Neural progenitor cell (in vitro differentiated cells): ENCODE data around the gene TPST2. TPM values are rescaled to one million over a fixed set of nuclear protein-coding genes. Genes with fewer than 3 reads are reported as not detected.

Source experiments
- DNase-seq: peaks from one replicate; pipeline ENCODE4 v3.0.0-alpha.2; 2016; ENCODE audit warnings: low spot score
- H2AFZ ChIP-seq: fragments of 200-600 bp; sonication (generic); replicated peaks from 2 replicates; pipeline ENCODE4 v1.6.1; 2016; ENCODE audit warnings: antibody characterized with exemption
- H3F3A ChIP-seq: fragments of 200-600 bp; sonication (generic); 2 replicates; pipeline ENCODE4 v1.6.1; 2016; ENCODE audit warnings: antibody characterized with exemption, low read depth
- H3K27ac ChIP-seq: fragments of 200-600 bp; sonication (generic); 2 replicates; pipeline ENCODE4 v1.5.1; 2016; ENCODE audit warnings: mild to moderate bottlenecking
- H3K27me3 ChIP-seq: fragments of 200-600 bp; sonication (generic); 2 replicates; pipeline ENCODE4 v1.6.1; 2016; ENCODE audit warnings: mild to moderate bottlenecking, moderate library complexity
- H3K36me3 ChIP-seq: fragments of 200-600 bp; sonication (generic); 2 replicates; pipeline ENCODE4 v1.5.1; 2016
- H3K4me1 ChIP-seq: fragments of 200-600 bp; sonication (generic); 2 replicates; pipeline ENCODE4 v1.6.1; 2016; ENCODE audit warnings: mixed run types
- H3K4me2 ChIP-seq: fragments of 200-600 bp; sonication (generic); 2 replicates; pipeline ENCODE4 v1.6.1; 2016
- H3K4me3 ChIP-seq: fragments of 200-600 bp; sonication (generic); 2 replicates; pipeline ENCODE4 v1.5.1; 2016
- H3K79me2 ChIP-seq: fragments of 200-600 bp; sonication (generic); 2 replicates; pipeline ENCODE4 v1.6.1; 2016; ENCODE audit warnings: low read depth
- H3K9ac ChIP-seq: fragments of 200-600 bp; sonication (generic); 2 replicates; pipeline ENCODE4 v1.6.1; 2016
- H3K9me3 ChIP-seq: fragments of 200-600 bp; sonication (generic); 2 replicates; pipeline ENCODE4 v1.5.1; 2016; ENCODE audit warnings: low read depth
- H4K20me1 ChIP-seq: fragments of 200-600 bp; sonication (generic); 2 replicates; pipeline ENCODE4 v1.6.1; 2016; ENCODE audit warnings: low read depth
- H3K27ac Mint-ChIP-seq: 3 replicates; pipeline ENCODE4 v1.8.0; 2021; ENCODE audit warnings: mixed read lengths
- H3K27me3 Mint-ChIP-seq: 2 replicates; pipeline ENCODE4 v1.8.0; 2022; ENCODE audit warnings: low read depth, mild to moderate bottlenecking, inconsistent platforms, moderate library complexity, mixed read lengths; ENCODE audit not compliant: insufficient read depth
- H3K36me3 Mint-ChIP-seq: 3 replicates; pipeline ENCODE4 v1.8.0; 2021; ENCODE audit warnings: mixed read lengths
- H3K4me1 Mint-ChIP-seq: 3 replicates; pipeline ENCODE4 v1.8.0; 2021; ENCODE audit warnings: mixed read lengths
- H3K4me3 Mint-ChIP-seq: 3 replicates; pipeline ENCODE4 v1.8.0; 2021; ENCODE audit warnings: mild to moderate bottlenecking, moderate library complexity, mixed read lengths
- H3K9me3 Mint-ChIP-seq: 3 replicates; pipeline ENCODE4 v1.8.0; 2020; ENCODE audit warnings: mixed read lengths
- CTCF ChIP-seq: fragments of 200-600 bp; sonication (generic); IDR thresholded peaks from 2 replicates; pipeline ENCODE4 v1.5.1; 2017; ENCODE audit warnings: antibody characterized with exemption, mild to moderate bottlenecking
- EZH2 ChIP-seq: fragments of 200-600 bp; sonication (generic); IDR thresholded peaks from 2 replicates; pipeline ENCODE4 v1.6.1; 2017; ENCODE audit warnings: antibody characterized with exemption, mild to moderate bottlenecking, moderate library complexity
- EZH2phosphoT487 ChIP-seq: fragments of 200-600 bp; sonication (generic); IDR thresholded peaks from 2 replicates; pipeline ENCODE4 v1.6.1; 2017; ENCODE audit warnings: antibody characterized with exemption
- total RNA-seq: library from RNA; depleted of rRNA; stranded (reverse); fragments of >200 nt; gene quantifications from 2 replicates; pipeline ENCODE4 v1.2.3, GENCODE V29; 2015; ENCODE audit warnings: low replicate concordance

The TPST2 gene
- total RNA-seq, 1 donor from 2014 or later, result 31.7 TPM

GRCh38 chr22:26547426-26547825 lies 42.5 kb downstream of the TPST2 start:
- H3F3A ChIP-seq, result peaks cover 18% of the 10 kb centered on the region
- peaks cover 36% of the 10 kb centered on the region for H4K20me1 ChIP-seq
- peaks cover 10% of the 10 kb centered on the region for H3K4me1 ChIP-seq
- no peak for TF ChIP-seq EZH2
- TF ChIP-seq CTCF, result no peak
- TF ChIP-seq EZH2phosphoT487, result no peak
- no peak overlapping the region for H3K9ac ChIP-seq
- H3K27me3 ChIP-seq, result no peaks in the 10 kb centered on the region
- Mint-ChIP-seq H3K36me3 (no peaks in the 10 kb centered on the region), H3K27me3 (peaks cover 5% of the 10 kb centered on the region), H3K9me3 (no peaks in the 10 kb centered on the region), H3K4me1 (peaks cover 30% of the 10 kb centered on the region), H3K4me3 (no peak overlapping the region), H3K27ac (no peak overlapping the region)
- H3K36me3 ChIP-seq, result no peaks in the 10 kb centered on the region
- H3K9me3 ChIP-seq, result no peaks in the 10 kb centered on the region
- H3K4me3 ChIP-seq, result no peak overlapping the region
- no peak overlapping the region for H3K27ac ChIP-seq
- H3K4me2 ChIP-seq, result no peak overlapping the region
- H2AFZ ChIP-seq, result no peak overlapping the region
- no peak for DNase-seq
- H3K79me2 ChIP-seq, result peaks cover 31% of the 10 kb centered on the region

- no peak overlapping the region for H3K4me3 ChIP-seq
- H2AFZ ChIP-seq, result no peak overlapping the region
- no peak overlapping the region for H3K4me2 ChIP-seq
- no peaks in the 10 kb centered on the region for H3K27me3 ChIP-seq
- H3K36me3 Mint-ChIP-seq, result no peaks in the 10 kb centered on the region
- H3K79me2 ChIP-seq, result peaks cover 28% of the 10 kb centered on the region
- no peak overlapping the region for H3K27ac Mint-ChIP-seq
- peaks cover 35% of the 10 kb centered on the region for H4K20me1 ChIP-seq
- H3K36me3 ChIP-seq, result no peaks in the 10 kb centered on the region
- H3K27me3 Mint-ChIP-seq, result peaks cover 3% of the 10 kb centered on the region
- no peak overlapping the region for H3K4me3 Mint-ChIP-seq
- no peaks in the 10 kb centered on the region for H3K9me3 Mint-ChIP-seq
- H3K27ac ChIP-seq, result no peak overlapping the region
- no peak for DNase-seq
- no peak overlapping the region for H3K9ac ChIP-seq
- H3F3A ChIP-seq, result peaks cover 15% of the 10 kb centered on the region
- H3K4me1 ChIP-seq, result peaks cover 10% of the 10 kb centered on the region
- H3K4me1 Mint-ChIP-seq, result peaks cover 25% of the 10 kb centered on the region
- H3K9me3 ChIP-seq, result no peaks in the 10 kb centered on the region
- TF ChIP-seq EZH2phosphoT487, result no peak
- no peak for TF ChIP-seq CTCF
- no peak for TF ChIP-seq EZH2
These were observed 43.6 kb downstream of the TPST2 start for GRCh38 chr22:26546282-26546681.

GRCh38 chr22:26545827-26546226 lies 44.1 kb downstream of the TPST2 start:
- Mint-ChIP-seq H3K9me3 (no peaks in the 10 kb centered on the region), H3K27me3 (no peaks in the 10 kb centered on the region), H3K36me3 (no peaks in the 10 kb centered on the region), H3K4me3 (no peak overlapping the region), H3K27ac (no peak overlapping the region), H3K4me1 (peaks cover 21% of the 10 kb centered on the region)
- H3K27me3 ChIP-seq, result no peaks in the 10 kb centered on the region
- peaks cover 8% of the 10 kb centered on the region for H3K4me1 ChIP-seq
- H3K9me3 ChIP-seq, result no peaks in the 10 kb centered on the region
- H3K4me3 ChIP-seq, result no peak overlapping the region
- peaks cover 26% of the 10 kb centered on the region for H3K79me2 ChIP-seq
- no peak overlapping the region for H3K4me2 ChIP-seq
- H3K27ac ChIP-seq, result no peak overlapping the region
- no peak for DNase-seq
- no peaks in the 10 kb centered on the region for H3K36me3 ChIP-seq
- no peak overlapping the region for H2AFZ ChIP-seq
- no peak for TF ChIP-seq EZH2phosphoT487
- no peak for TF ChIP-seq CTCF
- no peak for TF ChIP-seq EZH2
- H3F3A ChIP-seq, result peaks cover 11% of the 10 kb centered on the region
- H3K9ac ChIP-seq, result no peak overlapping the region
- peaks cover 32% of the 10 kb centered on the region for H4K20me1 ChIP-seq
